HCT116 (cell line): ENCODE data around the gene ZNF138. TPM values are rescaled to one million over a fixed set of nuclear protein-coding genes. Genes with fewer than 3 reads are reported as not detected.

Experiments
- ATAC-seq: fragments of 200-7000 bp; cut with Tn5 transposase; 2 replicates; pipeline ENCODE4 v1.9.1; 2020; ENCODE audit warnings: mild to moderate bottlenecking, moderate library complexity
- BruUV-seq: library from RNA; stranded (reverse); fragments of 400-500 nt; replicated peaks from 2 replicates; lab custom pipeline; 2021; lab: Mats Ljungman, UMichigan
- CTCF ChIA-PET: fragments of 300-600 bp; sonication (Branson Sonifier 250); formaldehyde crosslinking; loops from one replicate; lab custom pipeline; 2021; ENCODE audit warnings: antibody characterized with exemption; lab: Charles Lee
- POLR2A ChIA-PET: fragments of 300-600, 350-600 bp; sonication (Branson Sonifier 250); formaldehyde crosslinking; loops from one replicate; lab custom pipeline; 2021; ENCODE audit warnings: antibody characterized with exemption; lab: Charles Lee
- RAD21 ChIA-PET, 2 experiments: fragments of 300-600 bp; sonication (Branson Sonifier 250); formaldehyde crosslinking; loops; one replicate each; lab custom pipeline; 2023; ENCODE audit warnings: low total read pairs in 2 of 2; ENCODE audit not compliant: uncharacterized antibody in 2 of 2, unreplicated experiment in 2 of 2, low non-redundant PET in 1 of 2; lab: Charles Lee
- DNase-seq: peaks from one replicate; pipeline ENCODE4 v3.0.0-alpha.2; 2010; ENCODE audit warnings: low read depth, low spot score
- H2AFZ ChIP-seq: fragments of 200-600 bp; shearing (Covaris generic), sonication (generic); 2 replicates; pipeline ENCODE4 v1.6.1; 2017; ENCODE audit warnings: low read depth, mixed run types, mixed read lengths, antibody characterized with exemption, low read length; ENCODE audit not compliant: poor library complexity, severe bottlenecking
- H3K27ac ChIP-seq: 2 replicates; pipeline ENCODE4 v1.5.1; 2012; ENCODE audit warnings: low read depth, low read length
- H3K27me3 ChIP-seq: fragments of 200-600 bp; sonication (generic); 2 replicates; pipeline ENCODE4 v1.6.1; 2016; ENCODE audit warnings: mixed run types, low read length, mixed read lengths; ENCODE audit not compliant: insufficient read depth
- H3K36me3 ChIP-seq, 2 experiments: fragments of 200-500 bp in 1 of 2; fragments of 200-600 bp in 1 of 2; sonication (Bioruptor generic) in 1 of 2; sonication (generic) in 1 of 2; 2 replicates each; pipeline versions ENCODE4 v1.5.1 to v1.6.1; 2014 to 2016; ENCODE audit warnings: low read length in 2 of 2, inconsistent platforms in 1 of 2, mixed read lengths in 1 of 2, mixed run types in 1 of 2; ENCODE audit not compliant: insufficient read depth in 2 of 2, control insufficient read depth in 1 of 2
- H3K4me1 ChIP-seq, 2 experiments: fragments of 200-600 bp in 1 of 2; sonication (generic) in 1 of 2; 2 replicates each; pipeline versions ENCODE4 v1.5.1 to v1.6.1; 2012 to 2017; ENCODE audit warnings: low read length in 2 of 2, inconsistent platforms in 1 of 2, mild to moderate bottlenecking in 1 of 2, mixed read lengths in 1 of 2, mixed run types in 1 of 2, moderate library complexity in 1 of 2; ENCODE audit not compliant: insufficient read depth in 2 of 2, control insufficient read depth in 1 of 2
- H3K4me2 ChIP-seq: fragments of 200-600 bp; sonication (generic); 2 replicates; pipeline ENCODE4 v1.6.1; 2017; ENCODE audit warnings: mixed run types, low read length, mixed read lengths
- H3K4me3 ChIP-seq, 2 experiments: fragments of 200-600 bp in 1 of 2; sonication (generic) in 1 of 2; replicated peaks in 1 of 2; 2 replicates each; pipeline ENCODE4 v1.5.1; 2011 to 2016; ENCODE audit warnings: low read length in 2 of 2, control low read depth in 1 of 2, low read depth in 1 of 2, mild to moderate bottlenecking in 1 of 2, mixed read lengths in 1 of 2, mixed run types in 1 of 2
- H3K79me2 ChIP-seq: fragments of 200-600 bp; sonication (generic); 2 replicates; pipeline ENCODE4 v1.6.1; 2017; ENCODE audit warnings: mild to moderate bottlenecking, mixed run types, low read length, moderate library complexity, mixed read lengths; ENCODE audit not compliant: insufficient read depth
- H3K9ac ChIP-seq: fragments of 200-600 bp; sonication (generic); 2 replicates; pipeline ENCODE4 v1.6.1; 2016; ENCODE audit warnings: low read length, mixed read lengths
- H3K9me2 ChIP-seq: fragments of 200-600 bp; sonication (generic), shearing (Covaris generic); 2 replicates; pipeline ENCODE4 v1.6.1; 2017; ENCODE audit warnings: mixed run types, mild to moderate bottlenecking, moderate library complexity; ENCODE audit not compliant: insufficient read depth
- H3K9me3 ChIP-seq, 2 experiments: fragments of 200-500 bp in 1 of 2; fragments of 200-600 bp in 1 of 2; sonication (Bioruptor generic) in 1 of 2; sonication (generic) in 1 of 2; 2 replicates each; pipeline ENCODE4 v1.6.1; 2014 to 2017; ENCODE audit warnings: low read length in 2 of 2, mixed read lengths in 2 of 2, inconsistent platforms in 1 of 2, low read depth in 1 of 2, mild to moderate bottlenecking in 1 of 2, mixed run types in 1 of 2, moderate library complexity in 1 of 2; ENCODE audit not compliant: control insufficient read depth in 1 of 2, insufficient read depth in 1 of 2
- H4K20me1 ChIP-seq: fragments of 200-600 bp; sonication (generic), shearing (Covaris generic); 2 replicates; pipeline ENCODE4 v1.6.1; 2017; ENCODE audit warnings: mixed run types, mild to moderate bottlenecking, moderate library complexity; ENCODE audit not compliant: insufficient read depth
- ELF1 ChIP-seq: IDR thresholded peaks from 2 replicates; pipeline ENCODE4 v1.6.1; 2012; ENCODE audit warnings: low read depth, borderline replicate concordance
- MAX ChIP-seq: IDR thresholded peaks from 2 replicates; pipeline ENCODE4 v1.6.1; 2012
- SIN3A ChIP-seq: IDR thresholded peaks from 2 replicates; pipeline ENCODE4 v1.6.1; 2012; ENCODE audit warnings: low read depth
- TCF7L2 ChIP-seq: IDR thresholded peaks from 2 replicates; pipeline ENCODE4 v1.7.0; 2011; ENCODE audit warnings: borderline replicate concordance, inconsistent platforms; ENCODE audit not compliant: insufficient read depth, insufficient read length; ENCODE audit errors: extremely low read depth
- ZFX ChIP-seq: fragments of 450-650 bp; IDR thresholded peaks from 2 replicates; pipeline ENCODE4 v1.6.1; 2017
- ZNF274 ChIP-seq: fragments of 200-500 bp; sonication (Bioruptor generic); IDR thresholded peaks from 2 replicates; pipeline ENCODE4 v1.6.1; 2014; ENCODE audit warnings: mild to moderate bottlenecking, low read depth, low read length, inconsistent platforms
- intact Hi-C: fragments of 100-400 bp; cut with micrococcal nuclease; formaldehyde crosslinking; loops from 2 replicates; pipeline ENCODE4 v1.10.0; 2022
- total RNA-seq: library from RNA; stranded (reverse); gene quantifications from one replicate; pipeline ENCODE4 v1.2.1, GENCODE V29; 2021; ENCODE audit not compliant: unreplicated experiment
- TF ChIP-seq, protein P1 (sequence below): IDR thresholded peaks from 2 replicates; pipeline ENCODE4 v1.6.1; 2012
- TF ChIP-seq, protein P2 (sequence below): IDR thresholded peaks from 2 replicates; pipeline ENCODE4 v1.6.1; 2012; ENCODE audit warnings: low read depth

ZNF138 gene
- total RNA-seq, 1 experiment from 2014 or later: 10.1 TPM

GRCh38 chr7:64793106-64793755 lies 997 bp upstream of the ZNF138 start:
- Histone ChIP-seq H2AFZ (no peak overlapping the region), H3K27ac (peak overlapping the region; percentile 70; the same call in 1 of the 2 replicates), H3K4me1 (peaks cover 5 to 14% of the 10 kb centered on the region in 2 experiments; a peak in 3 of 4 replicates), H3K9me2 (no peaks in the 10 kb centered on the region), H3K27me3 (no peaks in the 10 kb centered on the region), H3K9me3 (no peaks in the 10 kb centered on the region), H3K36me3 (0 out of 4 replicates have a peak, but pooled peaks cover 0 to 3% of the 10 kb centered on the region in 2 experiments), H4K20me1 (no peaks in the 10 kb centered on the region), H3K4me3 (no peak overlapping the region), H3K4me2 (no peak overlapping the region; the same call in 1 of the 2 replicates), H3K9ac (no peak overlapping the region), H3K79me2 (peaks cover 34% of the 10 kb centered on the region)
- DNase-seq: no peak
- TF ChIP-seq MAX: no peak
- no peak for TF ChIP-seq TCF7L2
- TF ChIP-seq, protein P1, sequence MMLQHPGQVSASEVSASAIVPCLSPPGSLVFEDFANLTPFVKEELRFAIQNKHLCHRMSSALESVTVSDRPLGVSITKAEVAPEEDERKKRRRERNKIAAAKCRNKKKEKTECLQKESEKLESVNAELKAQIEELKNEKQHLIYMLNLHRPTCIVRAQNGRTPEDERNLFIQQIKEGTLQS: no peak
- TF ChIP-seq SIN3A: no peak
- TF ChIP-seq ELF1: no peak
- TF ChIP-seq, protein P2, sequence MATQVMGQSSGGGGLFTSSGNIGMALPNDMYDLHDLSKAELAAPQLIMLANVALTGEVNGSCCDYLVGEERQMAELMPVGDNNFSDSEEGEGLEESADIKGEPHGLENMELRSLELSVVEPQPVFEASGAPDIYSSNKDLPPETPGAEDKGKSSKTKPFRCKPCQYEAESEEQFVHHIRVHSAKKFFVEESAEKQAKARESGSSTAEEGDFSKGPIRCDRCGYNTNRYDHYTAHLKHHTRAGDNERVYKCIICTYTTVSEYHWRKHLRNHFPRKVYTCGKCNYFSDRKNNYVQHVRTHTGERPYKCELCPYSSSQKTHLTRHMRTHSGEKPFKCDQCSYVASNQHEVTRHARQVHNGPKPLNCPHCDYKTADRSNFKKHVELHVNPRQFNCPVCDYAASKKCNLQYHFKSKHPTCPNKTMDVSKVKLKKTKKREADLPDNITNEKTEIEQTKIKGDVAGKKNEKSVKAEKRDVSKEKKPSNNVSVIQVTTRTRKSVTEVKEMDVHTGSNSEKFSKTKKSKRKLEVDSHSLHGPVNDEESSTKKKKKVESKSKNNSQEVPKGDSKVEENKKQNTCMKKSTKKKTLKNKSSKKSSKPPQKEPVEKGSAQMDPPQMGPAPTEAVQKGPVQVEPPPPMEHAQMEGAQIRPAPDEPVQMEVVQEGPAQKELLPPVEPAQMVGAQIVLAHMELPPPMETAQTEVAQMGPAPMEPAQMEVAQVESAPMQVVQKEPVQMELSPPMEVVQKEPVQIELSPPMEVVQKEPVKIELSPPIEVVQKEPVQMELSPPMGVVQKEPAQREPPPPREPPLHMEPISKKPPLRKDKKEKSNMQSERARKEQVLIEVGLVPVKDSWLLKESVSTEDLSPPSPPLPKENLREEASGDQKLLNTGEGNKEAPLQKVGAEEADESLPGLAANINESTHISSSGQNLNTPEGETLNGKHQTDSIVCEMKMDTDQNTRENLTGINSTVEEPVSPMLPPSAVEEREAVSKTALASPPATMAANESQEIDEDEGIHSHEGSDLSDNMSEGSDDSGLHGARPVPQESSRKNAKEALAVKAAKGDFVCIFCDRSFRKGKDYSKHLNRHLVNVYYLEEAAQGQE: no peak
- no peak for TF ChIP-seq ZFX
- TF ChIP-seq ZNF274: no peak
- CTCF ChIA-PET: no interaction called here
- no TSS peak for BruUV-seq
- ATAC-seq: no peak
- RAD21 ChIA-PET: no interaction called here
- intact Hi-C loops: loop anchor here (10.0 kb wide), 1 partner anchor 228 kb away; the partner anchor contains the start of gene ZNF680
- POLR2A ChIA-PET: no interaction called here
